MCF 10A (cell line): Measurements from ENCODE around the gene DIAPH3. TPM values are rescaled to one million over a fixed set of nuclear protein-coding genes. Genes with fewer than 3 reads are reported as not detected.

Experiments
- BruUV-seq: library from RNA; stranded (reverse); fragments of 400-500 nt; replicated peaks from 2 replicates; lab custom pipeline; 2021; lab: Mats Ljungman, UMichigan
- CTCF ChIA-PET: fragments of 300-600 bp; sonication (Branson Sonifier 250); formaldehyde crosslinking; extraction: SDS; loops from one replicate; lab custom pipeline; 2021; ENCODE audit warnings: antibody characterized with exemption, inconsistent platforms; lab: Yijun Ruan, JAX
- POLR2A ChIA-PET: fragments of 300-600, 350-650 bp; sonication (Branson Sonifier 250); formaldehyde crosslinking; extraction: SDS; loops from one replicate; lab custom pipeline; 2020; ENCODE audit warnings: antibody characterized with exemption, inconsistent platforms; lab: Yijun Ruan, JAX
- DNase-seq: peaks from one replicate; pipeline ENCODE4 v3.0.0-alpha.2; 2018; ENCODE audit not compliant: unreplicated experiment
- H3K27ac Mint-ChIP-seq: one replicate; pipeline ENCODE4 v1.8.0; 2022; ENCODE audit warnings: mild to moderate bottlenecking, low read depth, mixed read lengths; ENCODE audit not compliant: unreplicated experiment
- H3K27me3 Mint-ChIP-seq: one replicate; pipeline ENCODE4 v1.8.0; 2022; ENCODE audit warnings: mixed read lengths; ENCODE audit not compliant: insufficient read depth, unreplicated experiment
- H3K36me3 Mint-ChIP-seq: one replicate; pipeline ENCODE4 v1.8.0; 2022; ENCODE audit warnings: mild to moderate bottlenecking, moderate library complexity, mixed read lengths; ENCODE audit not compliant: insufficient read depth, unreplicated experiment
- H3K4me1 Mint-ChIP-seq: one replicate; pipeline ENCODE4 v1.8.0; 2022; ENCODE audit warnings: mixed read lengths; ENCODE audit not compliant: insufficient read depth, unreplicated experiment
- H3K4me3 Mint-ChIP-seq: one replicate; pipeline ENCODE4 v1.8.0; 2022; ENCODE audit warnings: mild to moderate bottlenecking, moderate library complexity, mixed read lengths; ENCODE audit not compliant: unreplicated experiment
- H3K9me3 Mint-ChIP-seq: one replicate; pipeline ENCODE4 v1.8.0; 2022; ENCODE audit warnings: mixed read lengths; ENCODE audit not compliant: unreplicated experiment
- CTCF ChIP-seq: fragments of 200-600 bp; IDR thresholded peaks from one replicate; pipeline ENCODE4 v1.8.0; 2022; ENCODE audit warnings: antibody characterized with exemption, mild to moderate bottlenecking; ENCODE audit not compliant: unreplicated experiment
- intact Hi-C: fragments of 100-400 bp; cut with micrococcal nuclease; formaldehyde crosslinking; loops from 2 replicates; pipeline ENCODE4 v1.14.1; 2022
- total RNA-seq: library from RNA; stranded (reverse); gene quantifications from 2 replicates; pipeline ENCODE4 v1.2.3, GENCODE V29; 2022

DIAPH3 gene
- total RNA-seq, 1 experiment from 2014 or later = 34.7 TPM

DNA sequence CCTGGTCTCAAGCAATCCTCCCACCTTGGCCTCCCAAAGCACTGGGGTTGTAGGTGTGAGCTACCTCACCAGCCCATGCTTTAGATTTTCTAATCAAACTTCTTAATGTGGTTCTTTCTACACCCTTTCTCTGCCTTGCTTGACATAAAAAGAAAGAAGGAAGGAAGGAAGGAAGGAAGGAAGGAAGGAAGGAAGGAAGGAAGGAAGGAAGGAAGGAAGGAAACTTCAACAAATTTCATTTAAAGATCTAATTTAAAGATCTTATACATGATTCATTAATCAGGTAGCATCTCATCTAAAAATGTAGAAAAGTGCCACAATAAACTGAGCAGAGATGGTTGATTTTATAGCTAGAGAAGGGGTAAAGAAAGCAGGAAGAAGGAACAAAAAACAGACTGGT is 215.0 kb downstream of the DIAPH3 start:
- TF ChIP-seq CTCF = no peak
- intact Hi-C loops = no loop called here
- ChIA-PET POLR2A (interaction anchor here (0.6 kb wide), 1 partner anchor 1962 kb away, joined by 3 read pairs; no protein-coding TSS in a partner anchor), CTCF (interaction anchor here (0.6 kb wide), 1 partner anchor 98 kb away, joined by 4 read pairs; no protein-coding TSS in a partner anchor)
- H3K9me3 Mint-ChIP-seq = no peaks in the 10 kb centered on the region
- H3K4me3 Mint-ChIP-seq = no peak overlapping the region
- H3K4me1 Mint-ChIP-seq = no peaks in the 10 kb centered on the region
- no peaks in the 10 kb centered on the region for H3K36me3 Mint-ChIP-seq
- DNase-seq = no peak
- no peak overlapping the region for H3K27ac Mint-ChIP-seq
- BruUV-seq = no TSS peak
- no peaks in the 10 kb centered on the region for H3K27me3 Mint-ChIP-seq

- H3K4me1 Mint-ChIP-seq = no peaks in the 10 kb centered on the region
- no peak overlapping the region for H3K27ac Mint-ChIP-seq
- POLR2A ChIA-PET = interaction anchor here (0.5 to 0.6 kb wide), 2 partner anchors 16 to 389 kb away, joined by 3 read pairs; no protein-coding TSS in a partner anchor
- H3K36me3 Mint-ChIP-seq = no peaks in the 10 kb centered on the region
- TF ChIP-seq CTCF = no peak
- H3K4me3 Mint-ChIP-seq = no peak overlapping the region
- intact Hi-C loops = no loop called here
- no peaks in the 10 kb centered on the region for H3K27me3 Mint-ChIP-seq
- DNase-seq = no peak
- no peaks in the 10 kb centered on the region for H3K9me3 Mint-ChIP-seq
- BruUV-seq = no TSS peak
- CTCF ChIA-PET = interaction anchor here (0.6 to 1.1 kb wide), 2 partner anchors 16 to 36 kb away, joined by 3 read pairs; no protein-coding TSS in a partner anchor
Observed at GRCh38 chr13:59946944-59947343, 216.8 kb downstream of the DIAPH3 start.

DNA sequence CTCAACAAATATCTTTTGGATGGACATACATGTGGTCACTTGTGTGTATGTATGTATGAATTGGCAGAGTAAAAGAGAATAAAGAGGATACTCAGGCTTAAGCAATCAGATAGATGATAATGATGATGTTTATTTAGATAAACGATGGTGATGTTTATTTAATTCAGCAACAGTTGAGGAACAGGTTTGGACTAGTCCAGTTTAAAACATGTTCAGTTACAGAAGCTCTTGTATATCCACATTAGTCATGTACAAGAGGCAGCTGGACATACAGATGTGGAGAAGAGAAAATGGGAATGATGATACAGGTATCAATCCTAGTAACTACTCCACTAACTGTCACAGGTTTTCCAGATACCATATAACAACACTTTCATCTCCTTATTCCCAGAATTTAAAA is 232.1 kb downstream of the DIAPH3 start:
- Mint-ChIP-seq H3K27me3 (no peaks in the 10 kb centered on the region), H3K27ac (peak overlapping the region; percentile 18), H3K4me3 (no peak overlapping the region), H3K36me3 (peaks cover 4% of the 10 kb centered on the region), H3K9me3 (no peaks in the 10 kb centered on the region), H3K4me1 (no peaks in the 10 kb centered on the region)
- no peak for TF ChIP-seq CTCF
- no TSS peak for BruUV-seq
- ChIA-PET POLR2A (no interaction called here), CTCF (no interaction called here)
- intact Hi-C loops = no loop called here
- no peak for DNase-seq

DNA sequence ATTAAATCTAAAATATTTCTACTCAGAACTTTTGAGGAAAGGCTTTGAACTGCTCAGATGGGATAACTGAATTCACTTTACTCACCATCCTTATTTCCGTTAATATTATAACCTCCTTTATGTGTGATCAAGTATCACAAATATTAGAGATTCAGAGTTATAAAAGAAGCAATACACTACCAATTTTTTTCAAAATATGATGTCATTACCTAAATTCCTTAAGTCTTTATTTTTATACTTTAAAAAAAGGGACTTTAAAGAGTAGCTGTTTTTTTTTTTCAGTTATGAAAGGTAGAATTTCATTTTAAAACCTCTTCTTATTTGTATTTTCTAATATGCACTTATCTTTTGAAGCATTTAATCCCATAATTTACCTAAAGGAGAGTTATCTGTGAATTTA is 239.5 kb downstream of the DIAPH3 start:
- H3K9me3 Mint-ChIP-seq = no peaks in the 10 kb centered on the region
- H3K36me3 Mint-ChIP-seq = peaks cover 7% of the 10 kb centered on the region
- no peak for DNase-seq
- no TSS peak for BruUV-seq
- no peaks in the 10 kb centered on the region for H3K27me3 Mint-ChIP-seq
- intact Hi-C loops = no loop called here
- CTCF ChIA-PET = interaction anchor here (0.6 to 1.2 kb wide), 2 partner anchors 18 to 805 kb away, joined by 3 read pairs; no protein-coding TSS in a partner anchor
- no peak for TF ChIP-seq CTCF
- peaks cover 15% of the 10 kb centered on the region for H3K4me1 Mint-ChIP-seq
- no peak overlapping the region for H3K4me3 Mint-ChIP-seq
- H3K27ac Mint-ChIP-seq = no peak overlapping the region
- POLR2A ChIA-PET = no interaction called here
